GM20000 (cell line): Measurements from ENCODE around the gene MANBA.

Source experiments
- DNase-seq: peaks from one replicate; pipeline ENCODE4 v3.0.0; 2012; ENCODE audit warnings: low spot score
- TF ChIP-seq, protein P1 (sequence below): IDR thresholded peaks from 2 replicates; pipeline ENCODE4 v1.5.1; 2012; ENCODE audit warnings: mild to moderate bottlenecking, control low read depth; ENCODE audit errors: extremely low read depth, missing control alignments

The MANBA gene

DNA sequence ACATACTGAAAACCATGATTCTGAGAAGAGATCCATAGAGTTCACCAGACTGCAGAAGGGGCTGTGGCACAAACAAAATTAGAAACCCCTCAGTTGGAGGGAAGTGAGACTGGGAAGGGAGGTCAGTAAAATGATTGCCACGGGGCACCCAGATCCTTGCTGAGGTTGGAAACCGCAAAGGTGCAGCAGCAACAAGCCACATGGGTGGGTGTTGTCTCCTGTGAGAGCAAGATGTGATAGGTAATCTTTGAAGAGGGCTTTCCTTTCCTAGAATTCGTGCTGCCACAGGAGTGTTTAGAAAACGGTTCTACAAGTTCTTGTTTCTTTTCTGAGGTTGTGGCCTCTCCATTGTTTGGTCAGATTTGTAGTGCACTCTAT lies 174.1 kb downstream of the MANBA start:
- no peak for DNase-seq
- TF ChIP-seq, protein P1, sequence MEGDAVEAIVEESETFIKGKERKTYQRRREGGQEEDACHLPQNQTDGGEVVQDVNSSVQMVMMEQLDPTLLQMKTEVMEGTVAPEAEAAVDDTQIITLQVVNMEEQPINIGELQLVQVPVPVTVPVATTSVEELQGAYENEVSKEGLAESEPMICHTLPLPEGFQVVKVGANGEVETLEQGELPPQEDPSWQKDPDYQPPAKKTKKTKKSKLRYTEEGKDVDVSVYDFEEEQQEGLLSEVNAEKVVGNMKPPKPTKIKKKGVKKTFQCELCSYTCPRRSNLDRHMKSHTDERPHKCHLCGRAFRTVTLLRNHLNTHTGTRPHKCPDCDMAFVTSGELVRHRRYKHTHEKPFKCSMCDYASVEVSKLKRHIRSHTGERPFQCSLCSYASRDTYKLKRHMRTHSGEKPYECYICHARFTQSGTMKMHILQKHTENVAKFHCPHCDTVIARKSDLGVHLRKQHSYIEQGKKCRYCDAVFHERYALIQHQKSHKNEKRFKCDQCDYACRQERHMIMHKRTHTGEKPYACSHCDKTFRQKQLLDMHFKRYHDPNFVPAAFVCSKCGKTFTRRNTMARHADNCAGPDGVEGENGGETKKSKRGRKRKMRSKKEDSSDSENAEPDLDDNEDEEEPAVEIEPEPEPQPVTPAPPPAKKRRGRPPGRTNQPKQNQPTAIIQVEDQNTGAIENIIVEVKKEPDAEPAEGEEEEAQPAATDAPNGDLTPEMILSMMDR: no peak

DNA sequence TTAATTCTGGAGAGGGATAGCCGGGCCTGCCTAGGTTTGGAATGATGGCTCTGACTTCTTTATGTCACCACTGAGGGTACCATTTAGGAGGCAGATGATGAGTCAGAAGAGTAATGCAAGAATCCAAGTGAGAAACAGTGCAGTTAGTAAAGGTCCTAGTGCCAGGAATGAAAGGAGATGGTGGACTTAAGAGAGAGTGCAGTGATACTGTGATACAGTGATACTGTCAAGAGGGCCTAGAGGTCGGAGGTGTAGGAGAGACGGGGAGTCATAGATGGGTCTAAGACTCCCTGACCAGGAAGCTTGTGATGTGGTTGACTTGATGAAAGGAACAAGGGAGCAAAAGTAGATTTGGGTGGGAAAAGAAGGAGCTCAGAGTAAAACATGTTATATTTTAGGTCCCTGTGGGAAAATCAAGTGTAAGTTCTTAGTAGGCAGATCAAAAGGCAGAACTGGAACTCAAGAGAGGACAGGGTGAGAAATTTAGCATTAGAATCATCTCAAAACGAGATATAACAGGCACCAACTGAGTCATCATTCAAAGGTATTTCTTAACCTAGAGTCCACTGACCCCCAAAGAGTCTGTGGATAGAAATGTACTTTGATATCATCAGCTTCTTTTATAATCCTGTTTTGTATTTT lies 174.6 kb downstream of the MANBA start:
- DNase-seq: peak; percentile 26
- TF ChIP-seq, protein P1: no peak

DNA sequence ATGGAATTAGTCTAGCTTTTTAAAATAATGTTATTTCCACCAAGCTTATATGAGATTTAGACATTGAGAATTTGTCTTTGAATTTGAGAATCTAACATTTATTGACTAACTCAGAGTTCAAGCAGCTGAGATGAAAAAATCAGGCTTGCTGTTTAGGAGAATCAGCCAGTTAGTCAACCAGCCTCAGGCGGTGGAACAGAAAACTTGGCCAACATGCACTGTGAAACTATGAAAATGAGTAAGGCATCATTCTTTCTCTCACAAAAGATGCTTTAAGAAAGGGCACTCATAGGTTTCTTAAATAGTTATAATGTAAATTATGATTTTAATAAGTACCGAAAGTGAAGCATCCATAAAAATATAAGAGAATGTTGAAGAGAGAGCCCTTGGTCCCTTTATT lies 175.4 kb downstream of the MANBA start:
- TF ChIP-seq, protein P1: no peak
- no peak for DNase-seq

DNA sequence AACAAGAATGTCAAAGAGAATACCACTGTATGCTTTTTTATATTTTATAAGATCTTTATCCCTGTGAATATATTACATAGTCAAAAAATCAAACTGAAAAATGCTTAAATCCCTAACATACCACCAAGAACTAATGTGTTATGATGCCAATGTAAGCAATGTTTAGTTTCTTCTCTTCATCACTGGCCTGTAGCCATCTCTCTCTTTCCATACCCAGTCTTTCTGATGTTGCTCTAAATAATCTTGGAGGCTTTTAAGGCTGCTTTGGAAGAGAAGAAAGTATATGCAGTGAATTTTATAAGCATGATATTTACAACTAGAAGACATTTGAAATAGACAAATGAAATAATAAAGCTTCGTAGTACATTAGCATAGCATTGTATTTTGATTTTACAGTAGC lies 176.7 kb downstream of the MANBA start:
- DNase-seq: no peak
- TF ChIP-seq, protein P1: no peak
